Breast epithelium (tissue), 3 donors: ENCODE data around the gene PLXNA4.

Experiments
- POLR2A ChIP-seq: fragments of 450-650 bp; IDR thresholded peaks from one replicate; pipeline ENCODE4 v1.6.1; 2016; ENCODE audit warnings: antibody characterized with exemption, mild to moderate bottlenecking, moderate library complexity
- TF ChIP-seq, protein P1 (sequence below), 3 donors: fragments of 450-650 bp; IDR thresholded peaks; one replicate each; pipeline ENCODE4 v1.5.1; 2016 to 2017; ENCODE audit warnings: antibody characterized with exemption in 3 of 3, mild to moderate bottlenecking in 3 of 3, moderate library complexity in 3 of 3

DNA sequence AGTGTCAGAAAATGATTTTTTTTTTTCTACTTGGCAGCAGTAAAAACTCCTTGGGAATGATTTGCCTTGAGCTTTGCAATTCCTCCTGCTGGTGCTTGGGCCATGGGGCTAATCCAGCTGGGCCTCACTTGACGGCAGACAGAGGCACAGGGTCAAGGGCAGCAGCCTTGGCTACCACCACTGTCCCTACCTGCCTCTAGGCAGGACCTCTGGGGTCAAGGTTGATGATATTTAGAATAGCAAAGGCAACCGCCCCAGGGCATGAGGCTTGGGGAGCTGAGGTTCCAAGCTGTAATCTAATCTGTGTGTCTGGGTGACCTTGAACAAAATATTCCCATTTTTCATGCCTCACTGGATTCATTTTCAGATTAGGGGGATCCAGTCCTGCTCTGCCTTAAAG lies 327.4 kb downstream of the PLXNA4 start:
- TF ChIP-seq, protein P1, sequence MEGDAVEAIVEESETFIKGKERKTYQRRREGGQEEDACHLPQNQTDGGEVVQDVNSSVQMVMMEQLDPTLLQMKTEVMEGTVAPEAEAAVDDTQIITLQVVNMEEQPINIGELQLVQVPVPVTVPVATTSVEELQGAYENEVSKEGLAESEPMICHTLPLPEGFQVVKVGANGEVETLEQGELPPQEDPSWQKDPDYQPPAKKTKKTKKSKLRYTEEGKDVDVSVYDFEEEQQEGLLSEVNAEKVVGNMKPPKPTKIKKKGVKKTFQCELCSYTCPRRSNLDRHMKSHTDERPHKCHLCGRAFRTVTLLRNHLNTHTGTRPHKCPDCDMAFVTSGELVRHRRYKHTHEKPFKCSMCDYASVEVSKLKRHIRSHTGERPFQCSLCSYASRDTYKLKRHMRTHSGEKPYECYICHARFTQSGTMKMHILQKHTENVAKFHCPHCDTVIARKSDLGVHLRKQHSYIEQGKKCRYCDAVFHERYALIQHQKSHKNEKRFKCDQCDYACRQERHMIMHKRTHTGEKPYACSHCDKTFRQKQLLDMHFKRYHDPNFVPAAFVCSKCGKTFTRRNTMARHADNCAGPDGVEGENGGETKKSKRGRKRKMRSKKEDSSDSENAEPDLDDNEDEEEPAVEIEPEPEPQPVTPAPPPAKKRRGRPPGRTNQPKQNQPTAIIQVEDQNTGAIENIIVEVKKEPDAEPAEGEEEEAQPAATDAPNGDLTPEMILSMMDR (IDR thresholded peaks at IDR 0.05) = no peak
- no peak for TF ChIP-seq POLR2A
